Spleen (tissue), 11 donors: ENCODE results near the gene KANK3. TPM values are rescaled to one million over a fixed set of nuclear protein-coding genes. Genes with fewer than 3 reads are reported as not detected.

ENCODE experiments used
- DNase-seq: peaks from one replicate; pipeline ENCODE4 v3.0.0-alpha.2; 2020
- H3K27ac ChIP-seq, 8 donors: fragments of 200-600 bp; sonication (generic) in 7 of 8; 1 replicate in 4 of 8; 2 replicates in 4 of 8; pipeline versions ENCODE4 v1.5.0 to v1.8.0; 2016 to 2021; ENCODE audit warnings: inconsistent platforms in 4 of 8, mild to moderate bottlenecking in 4 of 8, moderate library complexity in 1 of 8
- H3K27me3 ChIP-seq, 7 donors: fragments of 200-600 bp; sonication (generic) in 6 of 7; replicated peaks in 1 of 7; 1 replicate in 4 of 7; 2 replicates in 3 of 7; pipeline versions ENCODE4 v1.5.0 to v1.8.0; 2016 to 2021; ENCODE audit warnings: inconsistent platforms in 3 of 7, mild to moderate bottlenecking in 1 of 7
- H3K36me3 ChIP-seq, 6 donors: fragments of 200-600 bp; sonication (generic) in 5 of 6; 1 replicate in 4 of 6; 2 replicates in 2 of 6; pipeline versions ENCODE4 v1.5.0 to v1.8.0; 2016 to 2021; ENCODE audit warnings: inconsistent platforms in 2 of 6
- H3K4me1 ChIP-seq, 6 donors: fragments of 200-600 bp; sonication (generic) in 5 of 6; 1 replicate in 3 of 6; 2 replicates in 3 of 6; pipeline versions ENCODE4 v1.5.0 to v1.8.0; 2016 to 2021; ENCODE audit warnings: inconsistent platforms in 3 of 6
- H3K4me3 ChIP-seq, 8 donors: fragments of 200-600 bp; sonication (generic) in 7 of 8; 1 replicate in 4 of 8; 2 replicates in 4 of 8; pipeline versions ENCODE4 v1.5.0 to v1.8.0; 2016 to 2021; ENCODE audit warnings: inconsistent platforms in 4 of 8, mild to moderate bottlenecking in 4 of 8, moderate library complexity in 2 of 8
- H3K9me3 ChIP-seq, 8 donors: fragments of 200-600 bp; sonication (generic) in 7 of 8; 1 replicate in 4 of 8; 2 replicates in 4 of 8; pipeline versions ENCODE4 v1.5.0 to v1.8.0; 2016 to 2021; ENCODE audit warnings: inconsistent platforms in 4 of 8
- CTCF ChIP-seq, 11 experiments: fragments of 200-600 bp in 7 of 11; fragments of 450-650 bp in 4 of 11; sonication (generic) in 4 of 11; IDR thresholded peaks in 8 of 11; conservative IDR thresholded peaks in 3 of 11; 1 replicate in 7 of 11; 2 replicates in 4 of 11; pipeline versions ENCODE4 v1.4.0 to v1.8.0; 2016 to 2021; ENCODE audit warnings: antibody characterized with exemption in 11 of 11, inconsistent platforms in 4 of 11, mild to moderate bottlenecking in 1 of 11
- POLR2A ChIP-seq, 3 donors: fragments of 450-650 bp; IDR thresholded peaks; one replicate each; pipeline ENCODE4 v1.5.1; 2017; ENCODE audit warnings: antibody characterized with exemption in 3 of 3, mild to moderate bottlenecking in 1 of 3
- POLR2AphosphoS5 ChIP-seq, 3 donors: sonication (generic); formaldehyde crosslinking; IDR thresholded peaks; one replicate each; pipeline ENCODE4 v1.5.1; 2017; ENCODE audit warnings: antibody characterized with exemption in 3 of 3
- WGBS, 5 donors: extraction: QIAGEN DNeasy Blood & Tissue Kit in 3 of 5; methylation state at CpG; one replicate each; pipeline versions ENCODE4 v1.1.5 to v1.1.7; 2013 to 2018; 5-methylcytosine and 5-hydroxymethylcytosine counted together
- intact Hi-C: fragments of 100-400 bp; cut with DNase I; formaldehyde crosslinking; loops from one replicate; pipeline ENCODE4 v1.15.0; 2023; ENCODE audit warnings: low total_unique reads
- polyA plus RNA-seq, 3 donors: library from polyadenylated mRNA; stranded (reverse); fragments of 200-250 nt; gene quantifications; one replicate each; pipeline ENCODE4 v1.2.1, GENCODE V29; 2013
- total RNA-seq, 7 donors: library from RNA; depleted of rRNA in 3 of 7; stranded (reverse); fragments of >200 nt in 3 of 7; fragmentation: NEBNext Ultra II Directional in 4 of 7; extraction: Animal tissue kit (Norgen Biotek cat#: 25700) in 4 of 7; gene quantifications; one replicate each; pipeline versions ENCODE4 v1.1.0 to v1.2.1, GENCODE V29; 2016 to 2021
- donor health status: healthy with polysubstance abuse.
- donor health status: DM: no; HTN: no; CAD: no; lungs with moderate emphysema.
- donor health status: DM: no; HTN: no; CAD: no.
- donor health status: Bipolar disorder and iron deficiency.
- donor health status: healthy.
- donor health status: DM: no; HTN: no; CAD: no.
- donor health status: DM: yes; HTN: yes; CAD: no.

KANK3 gene
- total and polyA plus RNA-seq, 10 donors = 14.0 to 84.6 (median 52.8) TPM

DNA sequence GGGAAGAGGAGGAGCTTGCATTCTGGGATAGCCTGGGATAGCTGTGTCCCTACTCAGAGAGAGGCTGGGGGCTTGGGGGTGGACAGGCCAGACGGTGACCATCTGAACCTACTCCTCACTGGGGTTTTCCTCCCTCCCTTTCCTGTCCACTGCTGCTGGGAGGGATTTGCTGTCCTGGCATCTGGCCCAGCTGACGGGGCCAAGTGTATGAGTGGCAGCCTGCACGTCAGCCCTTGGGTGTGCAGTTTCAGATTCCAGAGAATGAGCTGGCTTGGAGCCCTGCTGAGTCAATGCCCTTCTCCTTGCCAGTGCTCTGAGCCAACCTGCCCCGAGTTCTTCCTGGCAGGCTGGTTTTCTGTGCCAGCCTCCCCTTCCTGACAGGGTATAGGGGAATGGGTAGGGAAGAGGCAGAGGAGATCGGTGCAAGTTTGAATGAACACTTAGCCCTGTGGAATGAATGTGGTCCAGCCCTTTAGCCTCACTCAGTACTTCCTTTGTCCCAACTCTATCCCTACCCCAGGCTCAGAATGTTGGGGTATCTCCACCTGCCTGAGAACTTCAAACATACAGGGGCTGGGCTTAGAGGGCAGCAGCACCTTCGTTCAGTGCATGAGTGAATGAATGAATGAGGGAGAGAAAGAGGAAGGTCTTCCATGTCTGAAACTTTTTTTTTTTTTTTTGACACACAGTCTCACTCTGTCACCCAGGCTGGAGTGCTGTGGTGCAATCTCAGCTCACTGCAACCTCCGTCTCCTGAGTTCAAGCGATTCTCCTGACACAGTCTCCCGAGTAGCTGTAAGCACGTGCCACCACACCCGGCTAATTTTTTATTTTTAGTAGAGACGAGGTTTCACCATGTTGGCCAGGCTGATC, 19.1 kb upstream of the KANK3 start:
- H3K27ac ChIP-seq = peak overlapping the region in 7 of 8 donors; percentile 19 to 76 (median 63)
- intact Hi-C loops = no loop called here
- H3K4me3 ChIP-seq = no peak overlapping the region
- peaks cover 12 to 61% (median 46%) of the 10 kb centered on the region in 6 donors for H3K4me1 ChIP-seq
- 40 to 52% (median 45%) methylated on average over 12 of the region's 12 CpGs for WGBS, 5 donors
- H3K36me3 ChIP-seq = no peaks in the 10 kb centered on the region
- no peaks in the 10 kb centered on the region for H3K9me3 ChIP-seq
- H3K27me3 ChIP-seq = peaks cover 0 to 71% (median 21%) of the 10 kb centered on the region in 7 donors
- TF ChIP-seq POLR2A (IDR thresholded peaks at IDR 0.05) (no peak), POLR2AphosphoS5 (IDR thresholded peaks at IDR 0.05) (peak; percentile 66 to 87 (median 82)), CTCF (IDR thresholded peaks at IDR 0.05 in 8 of 11, conservative IDR thresholded peaks at IDR 0.05 in 3 of 11) (no peak)
- DNase-seq = peak; percentile 86

DNA sequence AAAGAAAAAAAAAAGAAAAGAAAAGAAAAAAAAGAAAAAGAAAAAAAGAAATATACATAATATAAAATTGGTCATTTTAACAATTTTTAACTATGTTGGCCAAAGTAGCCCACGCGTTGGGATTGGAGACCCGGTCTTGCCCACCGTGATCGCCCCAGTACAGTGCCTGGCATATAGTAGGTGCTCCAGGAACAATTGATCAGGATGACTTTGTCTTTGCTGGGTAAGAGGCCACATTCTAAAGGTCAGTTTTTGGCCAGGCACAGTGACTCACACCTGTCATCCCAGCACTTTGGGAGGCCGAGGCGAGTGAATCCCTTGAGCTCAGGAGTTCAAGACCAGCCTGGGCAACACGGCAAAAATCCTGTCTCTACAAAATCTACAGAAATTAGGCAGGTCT, 17.1 kb upstream of the KANK3 start:
- DNase-seq = peak; percentile 41
- peaks cover 0 to 51% (median 18%) of the 10 kb centered on the region in 7 donors for H3K27me3 ChIP-seq
- TF ChIP-seq CTCF (IDR thresholded peaks at IDR 0.05 in 8 of 11, conservative IDR thresholded peaks at IDR 0.05 in 3 of 11) = no peak
- TF ChIP-seq POLR2AphosphoS5 (IDR thresholded peaks at IDR 0.05) = no peak
- no peak for TF ChIP-seq POLR2A (IDR thresholded peaks at IDR 0.05)
- H3K27ac ChIP-seq = no peak overlapping the region
- H3K9me3 ChIP-seq = peaks cover 0 to 7% (median 0%) of the 10 kb centered on the region in 8 donors
- intact Hi-C loops = no loop called here
- no peak overlapping the region for H3K4me3 ChIP-seq
- WGBS, 5 donors = 83 to 92% (median 90%) methylated on average over 7 to 8 of the region's 8 CpGs
- H3K36me3 ChIP-seq = no peaks in the 10 kb centered on the region
- peaks cover 12 to 48% (median 37%) of the 10 kb centered on the region in 6 donors for H3K4me1 ChIP-seq

GRCh38 chr19:8358948-8359347, 15.9 kb upstream of the KANK3 start:
- peak; percentile 10 for DNase-seq
- Histone ChIP-seq H3K36me3 (no peaks in the 10 kb centered on the region), H3K27ac (no peak overlapping the region), H3K27me3 (peaks cover 0 to 39% (median 5%) of the 10 kb centered on the region in 7 donors), H3K4me1 (peaks cover 12 to 48% (median 37%) of the 10 kb centered on the region in 6 donors), H3K9me3 (peaks cover 0 to 7% (median 0%) of the 10 kb centered on the region in 8 donors), H3K4me3 (no peak overlapping the region)
- intact Hi-C loops = loop anchor here (10.0 kb wide), 2 partner anchors 46 to 156 kb away; partner anchors contain the start of gene ZNF414
- 88 to 95% (median 92%) methylated on average over 6 of the region's 6 CpGs for WGBS, 5 donors
- TF ChIP-seq POLR2AphosphoS5 (IDR thresholded peaks at IDR 0.05) = no peak
- TF ChIP-seq POLR2A (IDR thresholded peaks at IDR 0.05) = no peak

GRCh38 chr19:8357007-8357521, 14.0 kb upstream of the KANK3 start:
- intact Hi-C loops = loop anchor here (10.0 kb wide), 2 partner anchors 48 to 158 kb away; partner anchors contain the start of gene ZNF414
- no peak overlapping the region for H3K27ac ChIP-seq
- no peaks in the 10 kb centered on the region for H3K36me3 ChIP-seq
- no peak overlapping the region for H3K4me3 ChIP-seq
- peaks cover 0 to 7% (median 0%) of the 10 kb centered on the region in 8 donors for H3K9me3 ChIP-seq
- H3K4me1 ChIP-seq = peaks cover 0 to 47% (median 28%) of the 10 kb centered on the region in 6 donors
- DNase-seq = no peak
- H3K27me3 ChIP-seq = peaks cover 0 to 37% (median 0%) of the 10 kb centered on the region in 7 donors
- no peak for TF ChIP-seq POLR2A (IDR thresholded peaks at IDR 0.05)
- TF ChIP-seq CTCF (IDR thresholded peaks at IDR 0.05 in 8 of 11, conservative IDR thresholded peaks at IDR 0.05 in 3 of 11) = no peak
- no peak for TF ChIP-seq POLR2AphosphoS5 (IDR thresholded peaks at IDR 0.05)
- 73 to 78% (median 77%) methylated on average over 4 of the region's 4 CpGs for WGBS, 5 donors
